GM10248 (cell line): Measurements from ENCODE around the gene CLEC10A.
"Not testable (repeated sequence)": the region's sequence is repeated elsewhere in the genome, so short reads cannot be mapped to it uniquely, and the experiment has no call there.

Experiments
- CTCF ChIA-PET: fragments of 300-600 bp; sonication (Branson Sonifier 250); formaldehyde crosslinking; extraction: SDS; loops from one replicate; lab custom pipeline; 2021; ENCODE audit warnings: antibody characterized with exemption; lab: Yijun Ruan, JAX
- POLR2A ChIA-PET: fragments of 350-650 bp; sonication (Branson Sonifier 250); formaldehyde crosslinking; extraction: SDS; loops from one replicate; lab custom pipeline; 2020; ENCODE audit warnings: antibody characterized with exemption; lab: Yijun Ruan, JAX
- DNase-seq: peaks from one replicate; pipeline ENCODE4 v3.0.0; 2012; ENCODE audit errors: extremely low spot score
- CTCF ChIP-seq: IDR thresholded peaks from 2 replicates; pipeline ENCODE4 v1.5.1; 2012; ENCODE audit warnings: mild to moderate bottlenecking, low read depth; ENCODE audit errors: extremely low read depth, missing control alignments, control extremely low read depth

The CLEC10A gene

GRCh38 chr17:7098802-7099459 lies 18.9 kb upstream of the CLEC10A start:
- ChIA-PET POLR2A (no interaction called here), CTCF (interaction anchor here (0.8 to 1.4 kb wide), 4 partner anchors 34 to 53 kb away, joined by 3 to 7 read pairs (median 4); no protein-coding TSS in a partner anchor)
- DNase-seq: no peak
- TF ChIP-seq CTCF: no peak

GRCh38 chr17:7097940-7098339 lies 17.9 kb upstream of the CLEC10A start:
- no peak for TF ChIP-seq CTCF
- no peak for DNase-seq
- CTCF ChIA-PET: interaction anchor here (0.8 to 1.3 kb wide), 3 partner anchors 35 to 52 kb away, joined by 3 to 7 read pairs (median 3); no protein-coding TSS in a partner anchor
- POLR2A ChIA-PET: no interaction called here

GRCh38 chr17:7095625-7096024 lies 15.6 kb upstream of the CLEC10A start:
- CTCF ChIA-PET: interaction anchor here (1.0 to 1.5 kb wide), 2 partner anchors 38 to 49 kb away, joined by 3 to 4 read pairs; no protein-coding TSS in a partner anchor
- no peak for TF ChIP-seq CTCF
- DNase-seq: no peak
- POLR2A ChIA-PET: no interaction called here

- CTCF ChIA-PET: interaction anchor here (1.5 kb wide), 1 partner anchor 39 kb away, joined by 3 read pairs; no protein-coding TSS in a partner anchor
- TF ChIP-seq CTCF: no peak
- no peak for DNase-seq
- POLR2A ChIA-PET: no interaction called here
Measured at GRCh38 chr17:7094652-7095019, 14.6 kb upstream of the CLEC10A start.

- CTCF ChIA-PET, POLR2A ChIA-PET, DNase-seq: not testable (repeated sequence)
Measured at GRCh38 chr17:7091311-7092005, 11.4 kb upstream of the CLEC10A start.

- DNase-seq, CTCF ChIA-PET, POLR2A ChIA-PET: not testable (repeated sequence)
Measured at GRCh38 chr17:7089570-7089969, 9.5 kb upstream of the CLEC10A start.

- POLR2A ChIA-PET, CTCF ChIA-PET, DNase-seq: not testable (repeated sequence)
Measured at GRCh38 chr17:7088442-7088841, 8.4 kb upstream of the CLEC10A start.

GRCh38 chr17:7084088-7084487 lies 4.0 kb upstream of the CLEC10A start:
- ChIA-PET POLR2A (no interaction called here), CTCF (no interaction called here)
- no peak for TF ChIP-seq CTCF

More at GRCh38 chr17:7084088-7084487, 4.0 kb upstream of the CLEC10A start:
- DNase-seq: no peak
